ENCODE data around the gene TTYH3. TPM values are rescaled to one million over a fixed set of nuclear protein-coding genes. Genes with fewer than 3 reads are reported as not detected.

Gene TTYH3
- total and polyA plus RNA-seq, 2 of the 8 experiments (the other 6 are each of a cell fraction or from before 2014, with no cell fraction given): 66.2 to 169 TPM

DNA sequence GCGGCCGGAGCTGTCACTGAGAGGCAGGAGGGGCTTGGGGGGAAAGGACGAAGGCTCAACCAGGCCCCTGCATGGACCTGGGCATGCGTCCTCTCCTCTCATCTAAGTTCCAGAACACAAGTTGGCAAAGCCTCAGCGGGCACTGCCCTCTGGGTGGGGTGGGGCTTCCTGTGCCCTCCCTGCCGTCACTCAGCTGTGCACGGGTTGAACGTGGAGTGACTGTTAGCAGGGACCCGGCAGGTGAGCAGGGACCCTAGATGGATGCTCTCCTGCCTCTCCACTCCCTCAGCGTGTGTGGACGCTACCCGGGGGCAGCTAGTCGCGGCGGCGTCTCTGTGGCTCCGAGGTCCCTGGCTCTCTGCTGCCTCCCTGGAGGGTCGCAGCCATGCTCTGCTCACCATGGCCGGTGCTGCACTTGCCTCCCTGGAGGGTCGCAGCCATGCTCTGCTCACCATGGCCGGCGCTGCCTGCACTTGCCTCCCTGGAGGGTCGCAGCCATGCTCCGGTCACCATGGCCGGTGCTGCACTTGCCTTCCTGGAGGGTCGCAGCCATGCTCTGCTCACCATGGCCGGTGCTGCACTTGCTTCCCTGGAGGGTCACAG, 36.4 kb upstream of the TTYH3 start:
- no peak overlapping the region for H3K4me3 ChIP-seq (ENCODE audit: extremely low read depth in 1 of 4, insufficient read depth in 2 of 4, low read depth in 3 of 4, low read length in 4 of 4)
- no peak overlapping the region for H3K56ac ChIP-seq (replicated peaks; ENCODE audit: insufficient read length, low read depth, low read length)
- no peak overlapping the region for H2BK5ac ChIP-seq (ENCODE audit: low read depth, low read length)
- H2BK20ac ChIP-seq (ENCODE audit: low read length): no peak overlapping the region
- H2AK5ac ChIP-seq (ENCODE audit: low read depth, low read length): no peak overlapping the region
- DNase-seq (ENCODE audit: low read depth in 1 of 2, low spot score in 2 of 2) (no peak), FAIRE-seq (no peak)
- no peak overlapping the region for H3K18ac ChIP-seq (ENCODE audit: extremely low read depth, low read length)
- no peaks in the 10 kb centered on the region for H3K9me3 ChIP-seq (ENCODE audit: insufficient read depth in 2 of 2, low read depth in 1 of 2, low read length in 1 of 2)
- H3K14ac ChIP-seq (ENCODE audit: insufficient read length): no peak overlapping the region
- no peaks in the 10 kb centered on the region for H3K27me3 ChIP-seq (replicated peaks in 1 of 4; ENCODE audit: control insufficient read depth in 3 of 4, extremely low read depth in 1 of 4, insufficient read depth in 3 of 4, low read length in 3 of 4)
- peaks cover 0 to 2% (median 0%) of the 10 kb centered on the region in 4 experiments; a peak in 1 of 8 replicates for H3K36me3 ChIP-seq (ENCODE audit: control insufficient read depth in 2 of 4, insufficient read depth in 4 of 4, low read length in 3 of 4)
- H3K23me2 ChIP-seq (ENCODE audit: low read depth, low read length): no peaks in the 10 kb centered on the region
- no peak overlapping the region; the same call in 1 of the 2 replicates for H4K8ac ChIP-seq (ENCODE audit: extremely low read depth, insufficient read depth, low read length)
- H2AFZ ChIP-seq (ENCODE audit: low read length): no peak overlapping the region
- no peak overlapping the region for H3K9ac ChIP-seq (replicated peaks in 1 of 4; ENCODE audit: extremely low read depth in 1 of 4, low read depth in 3 of 4, low read length in 3 of 4)
- H3K79me1 ChIP-seq (ENCODE audit: low read depth, low read length): no peaks in the 10 kb centered on the region
- no peaks in the 10 kb centered on the region for H3K4me1 ChIP-seq (replicated peaks in 1 of 4; ENCODE audit: control insufficient read depth in 3 of 4, insufficient read depth in 4 of 4, low read length in 3 of 4)
- H2BK15ac ChIP-seq (ENCODE audit: low read length): no peak overlapping the region
- no peaks in the 10 kb centered on the region for H4K20me1 ChIP-seq (replicated peaks in 1 of 2; ENCODE audit: control insufficient read depth in 1 of 2, insufficient read depth in 2 of 2, low read length in 2 of 2)
- ChIA-PET CTCF (ENCODE audit: partially characterized antibody) (interaction anchor here (1.3 to 2.6 kb wide), 6 partner anchors 9 to 85 kb away, joined by 5 to 11 read pairs (median 7); no protein-coding TSS in a partner anchor), POLR2A (ENCODE audit: partially characterized antibody) (interaction anchor here (1.5 kb wide), 1 partner anchor 9 kb away, joined by 4 read pairs; no protein-coding TSS in a partner anchor)
- no peak overlapping the region for H3K4ac ChIP-seq (replicated peaks; ENCODE audit: insufficient read length, low read depth, low read length)
- H4K91ac ChIP-seq (replicated peaks; ENCODE audit: insufficient read length, low read length): no peak overlapping the region
- H3K23ac ChIP-seq (ENCODE audit: insufficient read length): no peak overlapping the region
- H3K27ac ChIP-seq (ENCODE audit: low read depth, low read length): no peak overlapping the region
- no peaks in the 10 kb centered on the region for H3K79me2 ChIP-seq (ENCODE audit: control insufficient read depth in 1 of 2, insufficient read depth in 2 of 2, low read length in 2 of 2)
- no peak overlapping the region for H3K4me2 ChIP-seq (ENCODE audit: insufficient read depth in 1 of 2, low read depth in 2 of 2, low read length in 2 of 2)
- 93% methylated on average over 24 of the region's 27 CpGs; no CpG with 5 or more reads in 1 of the 2 experiments for WGBS, 2 experiments (ENCODE audit: extremely low coverage in 1 of 2, insufficient coverage in 1 of 2, insufficient read length in 1 of 2, insufficient replicate concordance in 2 of 2, low coverage in 1 of 2, low lambda C conversion rate in 2 of 2, missing lambda C conversion rate in 1 of 2)
- no peak overlapping the region for H4K5ac ChIP-seq (ENCODE audit: insufficient read length, low read depth, low read length)
- no peak overlapping the region for H2BK12ac ChIP-seq (ENCODE audit: low read depth, low read length)
- H2BK120ac ChIP-seq (replicated peaks; ENCODE audit: low read depth, low read length): no peak overlapping the region
- TF ChIP-seq RAD21 (IDR thresholded peaks at IDR 0.05 in 1 of 2, conservative IDR thresholded peaks at IDR 0.05 in 1 of 2; ENCODE audit: low read depth in 2 of 2, low read length in 2 of 2): no peak
- no peak for TF ChIP-seq BRCA1 (IDR thresholded peaks at IDR 0.05; ENCODE audit: low read depth, low read length)
- no peak for TF ChIP-seq POLR2A (IDR thresholded peaks at IDR 0.05; ENCODE audit: control extremely low read depth in 1 of 2, low read depth in 2 of 2, low read length in 2 of 2)
- no peak for TF ChIP-seq SRF (IDR thresholded peaks at IDR 0.05; ENCODE audit: low read depth, low read length)
- TF ChIP-seq JUN (IDR thresholded peaks at IDR 0.05; ENCODE audit: low read depth, low read length): no peak
- no peak for TF ChIP-seq HDAC2 (IDR thresholded peaks at IDR 0.05; ENCODE audit: borderline replicate concordance in 1 of 2, low read depth in 2 of 2, low read length in 2 of 2)
- TF ChIP-seq GABPA (IDR thresholded peaks at IDR 0.05; ENCODE audit: borderline replicate concordance, insufficient read depth, low read length): no peak
- no peak for TF ChIP-seq RBBP5 (IDR thresholded peaks at IDR 0.05; ENCODE audit: borderline replicate concordance, low read depth, low read length)
- TF ChIP-seq MAFK (IDR thresholded peaks at IDR 0.05; ENCODE audit: low read depth, low read length): no peak
- no peak for TF ChIP-seq JUND (IDR thresholded peaks at IDR 0.05; ENCODE audit: low read length)
- TF ChIP-seq NRF1 (IDR thresholded peaks at IDR 0.05; ENCODE audit: low read depth, low read length): no peak
- TF ChIP-seq NANOG (IDR thresholded peaks at IDR 0.05; ENCODE audit: insufficient read depth, low read depth, low read length, poor library complexity, severe bottlenecking): no peak
- TF ChIP-seq GTF2F1 (IDR thresholded peaks at IDR 0.05; ENCODE audit: borderline replicate concordance, low read depth, low read length): no peak

All from H1 (cell line).